Epidermal melanocyte (primary cell): ENCODE results near the gene KCNG1.
"Not testable (repeated sequence)": the region's sequence is repeated elsewhere in the genome, so short reads cannot be mapped to it uniquely, and the experiment has no call there.

Experiments used
- DNase-seq: peaks from one replicate; pipeline ENCODE4 v3.0.0; 2011; ENCODE audit warnings: low spot score; ENCODE audit not compliant: insufficient read length

KCNG1 gene

DNA sequence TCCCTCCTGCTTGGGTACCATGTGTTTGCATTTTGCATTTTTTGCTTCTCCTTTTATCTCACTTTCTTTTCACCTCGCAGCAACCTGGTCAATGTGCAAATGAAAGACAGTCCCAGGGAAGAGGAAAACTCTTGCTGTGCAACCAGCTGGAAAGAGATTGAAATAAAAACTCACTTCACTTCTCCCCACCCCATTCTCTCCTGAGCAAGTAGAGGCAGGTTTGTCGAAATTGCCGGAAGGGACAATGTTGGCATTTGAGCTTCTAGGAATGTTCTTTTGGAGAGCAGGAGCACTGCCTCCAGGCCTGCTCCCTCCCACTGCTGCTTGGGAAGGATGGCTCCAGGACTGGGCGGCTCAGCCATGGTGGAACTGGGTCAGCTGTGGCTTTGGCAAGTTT, 30.6 kb downstream of the KCNG1 start:
- DNase-seq, result no peak

DNA sequence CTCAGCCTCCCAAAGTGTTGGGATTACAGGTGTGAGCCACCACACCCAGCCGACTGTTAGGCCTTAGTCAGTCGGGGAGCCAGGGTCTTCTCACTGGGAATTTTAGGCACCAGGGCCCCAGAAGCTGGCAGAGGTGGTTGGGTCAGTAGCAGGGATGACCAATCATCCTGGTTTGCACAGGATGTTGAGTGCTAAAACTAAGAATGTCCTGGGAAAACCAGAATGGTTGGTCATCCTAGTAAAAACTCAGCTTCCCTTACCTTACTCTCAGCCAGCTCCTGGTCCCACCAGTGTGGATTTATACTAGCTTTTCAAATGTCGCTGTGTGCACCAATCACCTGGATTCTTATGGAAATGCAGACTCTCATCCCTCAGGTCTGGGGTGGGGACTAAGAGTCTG, 31.8 kb downstream of the KCNG1 start:
- no peak for DNase-seq

DNA sequence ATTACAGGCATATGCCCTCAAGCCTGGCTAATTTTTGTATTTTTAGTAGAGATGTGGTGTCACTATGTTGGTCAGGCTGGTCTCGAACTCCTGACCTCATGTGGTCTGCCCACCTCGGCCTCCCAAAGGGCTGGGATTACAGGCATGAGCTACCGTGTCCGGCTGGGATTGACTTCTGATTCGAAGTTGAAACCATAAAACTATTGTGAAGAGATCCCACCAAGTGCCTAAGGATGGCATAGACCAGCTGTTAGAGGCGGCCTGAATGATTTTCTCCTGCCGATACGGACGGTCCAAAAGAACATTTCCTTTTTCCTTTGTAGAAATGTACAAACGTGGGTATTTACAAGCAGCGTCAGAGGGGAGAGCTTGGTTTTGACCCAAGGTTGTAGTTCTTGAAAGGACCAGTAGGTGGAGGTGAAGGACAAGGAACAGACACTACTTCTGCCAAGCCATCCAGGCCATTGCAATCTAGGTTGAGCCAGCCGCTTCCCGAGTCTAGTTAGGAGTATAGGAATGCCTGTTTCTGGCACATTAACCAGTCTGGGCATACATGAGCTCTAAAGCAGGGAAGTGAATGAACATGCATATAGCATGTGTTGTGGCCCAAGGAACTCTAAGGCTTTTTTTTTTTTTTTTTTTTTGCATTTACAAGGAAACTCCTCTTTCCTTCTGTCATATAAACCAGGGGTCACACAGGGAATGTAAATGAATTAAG, 35.3 kb downstream of the KCNG1 start:
- peak; percentile 71 for DNase-seq

DNA sequence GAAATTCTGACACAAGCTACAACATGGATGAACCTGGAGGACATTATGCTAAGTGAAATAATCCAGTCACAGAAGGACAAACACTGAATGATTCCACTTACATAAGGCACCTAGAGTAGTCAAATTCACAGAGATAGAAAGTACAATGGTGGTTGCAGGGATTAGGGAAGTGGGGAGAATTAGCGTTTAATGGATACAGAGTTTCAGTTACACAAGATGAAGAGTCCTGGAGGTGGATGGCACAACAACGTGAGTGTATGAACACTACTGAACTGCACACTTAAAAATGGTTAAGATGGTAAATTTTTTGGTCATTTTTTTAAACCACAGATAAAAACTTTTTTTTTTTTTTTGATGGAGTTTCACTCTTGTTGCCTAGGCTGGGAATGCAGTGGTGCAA, 39.6 kb downstream of the KCNG1 start:
- no peak for DNase-seq

DNA sequence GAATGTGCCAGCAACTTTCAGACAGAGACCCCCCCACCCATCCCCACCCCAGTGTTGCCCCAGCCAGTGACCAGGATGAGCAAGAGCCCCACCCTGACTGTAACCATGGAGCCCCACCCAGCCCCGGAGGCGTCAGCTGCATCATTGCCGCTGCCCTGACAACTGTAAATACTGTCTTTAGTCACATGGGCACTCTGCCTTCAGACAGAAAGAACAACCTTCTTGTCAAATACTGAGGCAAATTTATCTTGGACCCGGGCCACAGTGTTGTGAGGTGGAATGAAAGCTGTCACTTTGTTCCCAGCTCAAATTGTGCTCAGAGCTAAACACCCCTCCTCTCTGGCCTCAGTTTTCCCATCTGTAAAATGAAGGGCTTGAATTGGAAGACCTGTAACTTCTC, 40.5 kb downstream of the KCNG1 start:
- no peak for DNase-seq

DNA sequence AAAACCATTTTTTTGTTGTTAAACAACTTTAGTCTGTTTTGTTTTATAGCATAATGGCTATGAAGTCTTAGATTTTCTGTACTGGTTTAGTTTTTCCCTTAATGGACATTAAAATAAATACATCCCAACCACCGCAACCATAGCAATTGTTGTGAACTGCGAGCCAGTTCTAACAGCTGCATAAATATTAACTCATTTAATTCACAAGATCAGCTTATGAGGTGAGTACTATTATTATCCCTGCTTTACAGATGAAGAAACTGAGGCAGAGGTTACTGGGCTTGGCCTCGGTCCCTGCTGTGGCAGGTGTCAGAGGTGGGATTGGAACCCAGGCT, 41.2 kb downstream of the KCNG1 start:
- no peak for DNase-seq

DNA sequence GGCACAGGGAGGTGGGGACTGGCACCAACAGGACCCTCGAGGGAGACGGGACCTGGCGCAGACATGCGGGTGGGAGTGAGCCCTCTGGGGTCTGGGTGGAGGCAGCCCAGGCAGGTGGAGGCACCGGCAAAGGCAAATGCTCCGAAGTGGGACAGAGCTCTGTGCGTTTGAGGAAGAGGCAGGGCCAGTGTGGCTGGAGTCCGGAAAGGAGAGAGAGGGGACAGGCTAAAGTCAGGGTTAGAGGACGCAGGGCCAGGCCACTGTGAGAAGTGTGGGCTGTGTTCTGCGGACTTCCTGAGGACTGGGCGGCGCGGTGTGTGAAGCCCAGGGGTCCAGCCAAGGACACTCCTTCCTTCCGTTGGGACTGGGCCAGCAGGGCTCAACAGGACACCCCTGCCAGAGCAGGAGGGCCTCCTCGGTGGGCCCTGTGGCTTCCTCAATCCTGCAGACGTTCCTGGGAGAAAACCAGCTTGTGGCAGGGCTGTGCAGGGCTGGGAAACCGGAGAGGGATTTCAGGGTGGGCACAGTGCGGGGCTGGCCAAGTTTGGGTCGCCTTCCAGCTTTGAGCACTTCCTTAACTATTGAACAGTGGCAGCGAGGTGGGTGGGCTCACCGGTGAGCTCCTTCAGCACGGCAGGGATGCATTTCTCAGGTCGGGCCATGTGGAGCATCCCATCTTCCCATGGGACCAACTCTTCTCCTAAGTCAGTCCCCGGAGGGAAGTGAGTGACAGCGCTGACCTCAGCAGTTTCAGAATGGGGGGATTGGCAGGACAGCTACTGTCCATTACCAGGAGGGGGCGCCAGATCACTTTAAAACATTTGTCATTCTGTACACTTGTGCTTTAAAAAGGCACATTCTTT, 41.8 kb downstream of the KCNG1 start:
- no peak for DNase-seq

DNA sequence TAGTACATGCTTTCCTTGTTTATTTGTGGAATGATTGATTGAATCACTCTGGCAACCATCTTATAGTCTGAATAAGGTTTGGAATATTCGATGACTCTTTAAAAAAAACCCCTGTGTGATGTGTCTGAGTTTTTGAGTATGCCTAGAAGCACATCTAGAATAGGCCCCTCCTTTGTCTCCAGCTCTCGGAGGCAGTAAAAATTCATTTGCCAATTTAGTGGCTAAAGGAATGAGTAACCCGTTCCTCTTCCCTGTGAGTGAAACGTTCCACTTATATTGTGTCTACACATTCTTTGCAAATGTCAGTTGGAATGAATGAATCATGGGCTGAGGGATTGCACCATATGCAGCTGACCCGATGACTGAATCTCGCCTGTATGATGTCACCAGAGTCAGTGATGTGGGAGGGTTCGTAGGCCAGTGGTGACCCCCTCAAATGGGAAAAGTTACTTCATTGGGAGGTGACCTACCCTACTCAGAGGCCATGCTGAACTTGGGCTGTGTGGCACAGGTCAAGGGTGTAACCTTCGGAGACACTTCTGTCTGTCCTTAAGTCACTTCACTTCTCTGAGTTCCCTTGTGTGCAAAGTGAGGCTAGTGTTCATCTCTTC, 42.7 kb downstream of the KCNG1 start:
- peak; percentile 78 for DNase-seq

DNA sequence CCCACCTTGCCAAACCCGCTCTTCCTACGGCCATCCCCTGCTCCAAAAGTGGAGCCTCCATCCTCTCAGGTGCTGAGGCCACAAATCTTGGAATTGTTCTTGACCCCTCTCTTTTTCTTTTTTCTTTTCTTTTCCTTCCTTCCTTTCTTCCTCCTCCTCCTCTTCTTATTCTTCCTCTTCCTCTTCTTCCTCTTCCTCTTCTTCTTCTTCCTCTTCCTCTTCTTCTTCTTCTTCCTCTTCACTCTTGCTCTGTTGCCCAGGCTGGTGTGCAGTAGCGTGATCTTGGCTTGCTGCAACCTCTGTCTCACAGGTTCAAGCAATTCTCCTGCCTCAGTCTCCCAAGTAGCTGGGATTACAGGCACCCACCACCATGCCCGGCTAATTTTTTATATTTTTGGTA, 44.4 kb downstream of the KCNG1 start:
- not testable (repeated sequence) for DNase-seq

DNA sequence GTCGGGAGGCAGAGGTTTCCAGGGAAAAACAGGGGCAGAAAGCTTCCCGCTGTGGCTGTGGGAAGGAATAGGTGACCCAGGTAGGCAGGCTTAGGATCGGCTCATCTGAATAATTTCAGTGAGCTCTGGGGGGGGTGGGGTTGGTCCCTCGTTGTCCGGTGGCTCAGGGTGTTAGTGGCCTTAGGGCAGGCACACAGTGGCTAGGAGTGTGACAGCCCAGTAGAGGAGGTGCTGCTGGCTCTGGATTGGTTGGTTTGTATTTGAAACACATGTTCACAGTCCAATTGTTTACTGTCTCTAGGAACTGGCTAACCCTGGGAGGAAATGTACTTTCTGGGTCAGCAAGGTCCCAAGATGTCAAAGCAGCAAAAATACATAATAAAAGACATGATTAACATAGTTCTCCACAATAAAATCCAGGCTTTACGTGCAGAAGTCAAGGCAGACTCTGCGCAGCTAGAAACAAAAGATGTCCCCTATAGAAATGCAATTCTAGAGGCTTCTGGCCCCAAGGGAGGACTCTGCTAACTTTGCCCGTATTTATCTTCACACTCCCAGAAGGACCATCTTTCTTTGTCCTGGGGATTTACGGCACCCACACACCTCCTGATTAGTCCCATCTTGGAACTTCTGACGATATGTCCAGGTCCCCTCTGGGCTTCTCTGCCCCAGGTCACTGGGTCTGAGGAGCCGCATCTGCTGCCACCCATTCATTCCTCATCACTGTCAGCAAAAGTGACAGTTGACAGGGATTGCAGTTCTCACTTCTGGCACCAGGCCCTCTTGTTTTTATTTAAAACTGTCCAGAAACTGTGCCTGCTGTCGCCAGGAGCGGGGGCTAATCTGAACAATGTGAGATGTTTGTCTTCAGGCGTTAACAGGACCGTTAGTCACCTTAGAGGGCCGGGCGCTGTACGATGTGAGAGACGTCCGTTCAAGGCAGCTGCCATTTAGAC, 45.6 kb downstream of the KCNG1 start:
- DNase-seq, result no peak

DNA sequence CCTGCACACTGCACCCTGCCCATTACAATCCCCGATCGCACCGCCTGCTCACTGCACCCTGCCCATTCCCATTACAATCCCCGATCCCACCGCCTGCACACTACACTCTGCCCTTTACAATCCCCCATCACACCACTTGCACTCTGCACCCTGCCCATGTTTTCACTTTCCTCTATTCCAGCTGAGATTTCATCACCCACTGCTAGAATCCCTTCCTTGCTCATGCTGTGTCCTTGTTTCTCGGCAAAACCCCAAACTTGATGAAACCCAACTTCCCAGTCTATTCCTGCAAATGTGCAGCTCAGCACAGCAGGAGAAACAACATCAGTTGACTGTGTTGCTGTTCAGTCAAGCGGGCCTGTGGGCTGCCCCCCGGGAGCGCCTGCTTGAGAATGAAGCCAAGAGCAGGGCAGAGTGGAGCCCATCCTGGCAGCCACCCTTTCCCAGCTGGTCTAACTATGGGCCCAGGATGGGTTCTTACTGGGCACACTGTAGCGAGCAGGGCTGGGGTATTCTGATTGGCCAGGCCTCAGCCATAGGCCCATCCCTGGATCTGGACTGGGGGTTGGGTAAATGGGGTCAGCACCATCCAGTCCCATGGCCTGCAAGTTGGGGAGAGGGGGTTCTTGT, 47.1 kb downstream of the KCNG1 start:
- DNase-seq, result no peak

DNA sequence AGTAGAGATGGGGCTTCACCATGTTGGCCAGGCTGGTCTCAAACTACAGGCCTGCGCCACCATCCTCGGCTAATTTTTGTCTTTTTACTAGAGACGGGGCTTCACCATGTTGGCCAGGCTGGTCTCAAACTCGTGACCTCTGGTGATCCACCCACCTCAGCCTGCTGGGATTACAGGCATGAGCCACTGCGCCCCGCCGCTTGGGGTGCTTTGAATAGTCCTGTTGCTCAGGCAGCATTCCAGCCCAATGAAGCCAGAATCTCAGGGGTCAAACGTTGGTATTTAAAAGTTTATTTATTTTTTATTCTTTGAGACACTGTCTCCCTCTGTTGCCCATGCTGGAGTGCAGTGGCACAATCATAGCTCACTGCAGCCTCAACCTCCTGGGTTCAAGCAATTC, 53.0 kb downstream of the KCNG1 start:
- no peak for DNase-seq

DNA sequence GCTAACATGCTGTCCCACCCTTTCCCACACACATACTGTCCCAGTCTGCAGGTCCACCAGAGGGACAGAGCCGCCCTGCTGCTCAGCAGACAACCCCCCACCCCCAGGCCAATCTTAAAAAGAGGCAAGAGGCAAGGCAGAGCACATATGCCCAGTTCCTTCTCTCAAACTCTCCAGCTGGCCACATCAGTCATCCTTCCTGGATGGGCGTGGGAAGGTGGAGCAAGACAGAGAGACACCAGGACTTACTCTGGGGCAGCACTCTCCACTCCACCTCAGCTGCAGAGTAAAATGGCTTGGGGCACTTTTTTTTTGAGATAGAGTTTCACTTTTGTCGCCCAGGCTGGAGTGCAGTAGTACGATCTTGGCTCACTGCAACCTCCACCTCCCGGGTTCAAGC, 53.5 kb downstream of the KCNG1 start:
- DNase-seq, result no peak

DNA sequence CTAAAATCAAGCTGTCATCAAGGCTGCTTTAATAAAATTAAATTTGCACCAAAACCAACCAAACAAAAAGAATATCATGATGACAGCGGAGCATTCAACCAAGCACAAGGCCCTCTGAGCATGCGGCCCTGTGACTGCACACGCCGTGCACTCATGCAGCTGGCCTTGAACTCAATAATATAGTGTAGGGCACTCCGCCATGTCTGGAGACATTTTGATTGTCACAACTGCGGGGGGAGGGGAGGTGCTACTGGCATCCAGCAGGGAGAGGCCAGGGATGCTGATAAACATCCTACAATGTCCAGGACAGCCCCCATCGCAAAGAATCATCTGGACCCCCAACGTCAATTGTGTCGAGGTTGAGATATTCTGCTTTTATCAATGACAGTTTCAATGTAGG, 54.6 kb downstream of the KCNG1 start:
- no peak for DNase-seq

DNA sequence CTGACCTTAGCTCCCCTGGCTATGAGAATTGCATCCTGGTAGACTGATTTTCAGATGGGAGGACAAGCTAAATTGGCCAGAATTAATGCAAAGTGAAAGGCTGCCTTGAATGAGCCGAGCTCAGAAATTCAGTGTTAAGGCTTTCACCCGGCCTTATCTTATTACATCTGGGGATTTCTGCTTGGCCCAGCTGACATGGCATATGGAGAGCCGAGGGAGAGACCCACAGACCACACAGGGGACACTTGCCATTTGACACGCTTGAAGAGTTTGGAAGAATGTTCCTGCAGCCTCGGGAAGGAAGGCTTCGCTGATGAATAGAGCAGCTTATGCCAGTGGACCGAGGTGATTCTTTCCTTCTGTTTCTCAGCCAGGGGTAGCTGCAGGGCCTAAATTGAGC, 55.3 kb downstream of the KCNG1 start:
- no peak for DNase-seq

DNA sequence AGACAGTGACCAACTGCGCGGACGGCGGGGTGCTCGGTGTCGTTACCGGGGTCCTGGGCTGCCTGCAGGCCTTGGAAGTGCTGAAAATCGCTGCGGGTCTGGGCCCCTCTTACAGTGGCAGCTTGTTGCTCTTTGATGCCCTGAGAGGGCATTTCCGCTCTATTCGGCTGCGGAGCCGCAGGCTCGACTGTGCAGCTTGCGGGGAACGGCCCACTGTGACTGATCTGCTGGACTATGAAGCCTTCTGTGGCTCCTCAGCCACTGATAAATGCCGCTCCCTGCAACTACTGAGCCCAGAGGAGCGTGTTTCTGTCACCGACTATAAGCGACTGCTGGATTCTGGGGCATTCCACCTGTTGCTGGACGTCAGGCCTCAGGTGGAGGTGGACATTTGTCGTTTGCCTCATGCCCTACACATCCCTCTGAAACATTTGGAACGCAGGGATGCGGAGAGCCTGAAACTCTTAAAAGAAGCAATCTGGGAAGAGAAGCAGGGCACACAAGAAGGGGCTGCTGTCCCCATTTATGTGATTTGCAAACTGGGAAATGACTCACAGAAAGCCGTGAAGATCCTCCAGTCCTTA, 63.3 kb downstream of the KCNG1 start:
- no peak for DNase-seq

DNA sequence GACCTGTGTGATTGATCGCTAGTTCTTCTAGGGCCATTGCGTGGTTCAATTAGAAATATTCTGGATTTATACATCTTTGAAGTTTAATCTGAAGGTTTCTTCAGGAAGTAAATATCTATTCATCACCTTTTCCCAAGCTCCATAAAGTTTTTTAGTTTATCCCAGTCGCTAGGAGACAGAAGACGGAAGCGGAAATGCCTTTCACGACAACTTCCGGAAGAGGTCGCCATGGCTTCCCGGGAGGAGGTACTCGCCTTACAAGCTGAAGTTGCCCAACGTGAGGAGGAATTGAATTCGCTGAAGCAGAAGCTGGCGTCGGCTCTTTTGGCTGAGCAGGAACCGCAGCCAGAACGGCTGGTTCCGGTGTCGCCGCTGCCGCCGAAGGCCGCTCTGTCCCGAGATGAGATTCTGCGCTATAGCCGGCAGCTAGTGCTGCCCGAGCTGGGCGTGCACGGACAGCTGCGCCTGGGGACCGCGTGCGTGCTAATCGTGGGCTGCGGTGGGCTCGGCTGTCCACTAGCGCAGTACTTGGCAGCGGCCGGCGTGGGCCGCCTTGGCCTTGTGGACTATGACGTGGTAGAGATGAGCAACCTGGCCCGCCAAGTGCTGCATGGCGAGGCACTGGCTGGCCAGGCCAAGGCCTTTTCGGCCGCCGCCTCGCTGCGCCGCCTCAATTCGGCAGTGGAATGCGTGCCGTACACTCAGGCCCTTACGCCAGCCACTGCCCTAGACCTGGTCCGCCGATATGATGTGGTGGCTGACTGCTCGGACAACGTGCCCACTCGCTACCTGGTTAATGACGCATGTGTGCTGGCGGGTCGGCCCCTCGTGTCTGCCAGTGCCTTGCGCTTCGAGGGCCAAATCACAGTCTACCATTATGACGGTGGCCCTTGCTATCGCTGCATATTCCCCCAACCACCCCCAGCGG, 64.0 kb downstream of the KCNG1 start, which contains the start of gene MOCS3:
MOCS3 (plus strand) TSS at position 204 of the 928 bp plus-strand sequence; CDS start at position 229, 25 bp downstream.
- peak; percentile 55 for DNase-seq

DNA sequence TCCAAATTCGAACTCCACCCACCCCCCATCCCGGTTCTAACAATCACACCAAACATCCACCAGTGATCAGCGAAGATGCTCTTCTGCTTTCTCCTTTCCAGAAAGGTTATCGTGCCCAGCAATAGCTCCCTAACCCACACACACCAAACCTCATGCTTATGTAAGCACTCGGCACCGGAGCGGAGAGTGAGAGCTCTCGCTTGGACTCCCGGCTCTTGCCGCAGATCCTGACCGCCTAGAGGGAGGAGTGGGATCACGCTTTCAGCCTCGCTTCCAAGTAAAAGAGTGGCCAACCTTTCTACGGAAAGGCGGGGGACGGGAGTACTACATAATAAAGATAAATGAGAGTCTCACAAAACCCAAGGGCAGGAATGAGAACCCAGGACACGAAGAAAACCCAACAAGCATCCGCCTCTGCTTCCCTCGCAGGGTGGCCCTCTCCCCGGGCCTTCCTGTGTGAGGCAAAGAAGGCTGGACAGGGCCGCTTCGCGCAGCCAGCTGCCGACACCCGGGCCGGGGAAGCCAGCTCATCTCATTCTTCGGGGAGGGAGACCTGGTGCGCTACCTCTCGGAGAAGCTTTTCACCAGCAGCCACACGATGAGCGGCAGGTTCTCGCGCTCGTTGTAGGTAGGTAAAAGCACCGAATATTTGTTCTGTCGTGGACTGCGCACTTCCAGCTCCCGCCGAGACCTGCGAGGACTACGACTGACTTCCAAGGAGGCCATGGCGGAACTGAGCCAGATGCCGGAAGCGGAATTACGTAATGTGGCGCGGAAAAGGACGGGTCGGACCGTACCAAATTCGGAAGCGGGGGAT, 64.9 kb downstream of the KCNG1 start, which contains the start of gene DPM1:
DPM1 (minus strand) TSS at position 735 of the 817 bp plus-strand sequence; CDS start at position 726, 9 bp downstream.
- DNase-seq, result peak; percentile 53
